ENCODE results near the gene AK3. TPM values are rescaled to one million over a fixed set of nuclear protein-coding genes. Genes with fewer than 3 reads are reported as not detected.
A peak's percentile ranks its signal among the peaks of the same experiment; 100 is the strongest.

Gene AK3
- total RNA-seq, 2 experiments from 2014 or later, result 19.9 to 20.9 TPM

- CTCF ChIA-PET, result interaction anchor here (0.6 to 1.1 kb wide), 2 partner anchors 22 to 327 kb away, joined by 3 to 4 read pairs; no protein-coding TSS in a partner anchor
- Histone ChIP-seq H3K4me3 (ENCODE audit: low read length) (no peak overlapping the region), H3K36me3 (ENCODE audit: insufficient read depth, low read length) (peaks cover 56% of the 10 kb centered on the region), H3K27ac (ENCODE audit: low read depth in 1 of 2, low read length in 2 of 2) (no peak overlapping the region), H3K9me3 (ENCODE audit: control insufficient read depth in 1 of 2, insufficient read depth in 1 of 2, low read length in 2 of 2) (no peaks in the 10 kb centered on the region), H3K4me1 (ENCODE audit: insufficient read depth, low read length) (no peaks in the 10 kb centered on the region), H3K27me3 (ENCODE audit: control insufficient read depth in 1 of 2, insufficient read depth in 2 of 2, low read length in 2 of 2) (no peaks in the 10 kb centered on the region)
- ATAC-seq (ENCODE audit: poor library complexity) (no peak), DNase-seq (no peak)
- no peaks in the 10 kb centered on the region for H3K27me3 Mint-ChIP-seq
- H3K4me3 Mint-ChIP-seq, result no peak overlapping the region
- POLR2A ChIA-PET, result no interaction called here
- H3K27ac Mint-ChIP-seq, result no peak overlapping the region
- no peaks in the 10 kb centered on the region for H3K9me3 Mint-ChIP-seq
- H3K4me1 Mint-ChIP-seq (ENCODE audit: low read depth), result no peaks in the 10 kb centered on the region
- peaks cover 69% of the 10 kb centered on the region for H3K36me3 Mint-ChIP-seq (ENCODE audit: low read depth)
- intact Hi-C loops (cut with DNase I, micrococcal nuclease), result no loop called here
- TF ChIP-seq CTCF (IDR thresholded peaks at IDR 0.05), result no peak
These were observed 26.6 kb downstream of the AK3 start for GRCh38 chr9:4714266-4715016.

- POLR2A ChIA-PET, result no interaction called here
- Mint-ChIP-seq H3K4me1 (ENCODE audit: low read depth) (no peaks in the 10 kb centered on the region), H3K9me3 (no peaks in the 10 kb centered on the region), H3K36me3 (ENCODE audit: low read depth) (peaks cover 69% of the 10 kb centered on the region), H3K27ac (no peak overlapping the region), H3K4me3 (no peak overlapping the region), H3K27me3 (no peaks in the 10 kb centered on the region)
- no peaks in the 10 kb centered on the region for H3K27me3 ChIP-seq (ENCODE audit: control insufficient read depth in 1 of 2, insufficient read depth in 2 of 2, low read length in 2 of 2)
- H3K27ac ChIP-seq (ENCODE audit: low read depth in 1 of 2, low read length in 2 of 2), result no peak overlapping the region
- intact Hi-C loops (cut with DNase I, micrococcal nuclease), result no loop called here
- ATAC-seq (ENCODE audit: poor library complexity) (no peak), DNase-seq (peak in 2 of 14 experiments; percentile 9 to 15)
- CTCF ChIA-PET, result no interaction called here
- peaks cover 54% of the 10 kb centered on the region for H3K36me3 ChIP-seq (ENCODE audit: insufficient read depth, low read length)
- no peak for TF ChIP-seq CTCF (IDR thresholded peaks at IDR 0.05)
- no peaks in the 10 kb centered on the region for H3K4me1 ChIP-seq (ENCODE audit: insufficient read depth, low read length)
- H3K4me3 ChIP-seq (ENCODE audit: low read length), result no peak overlapping the region
- no peaks in the 10 kb centered on the region for H3K9me3 ChIP-seq (ENCODE audit: control insufficient read depth in 1 of 2, insufficient read depth in 1 of 2, low read length in 2 of 2)
These were observed 27.2 kb downstream of the AK3 start for GRCh38 chr9:4713849-4714248.

GRCh38 chr9:4709380-4709779 is 31.6 kb downstream of the AK3 start:
- Mint-ChIP-seq H3K36me3 (ENCODE audit: low read depth) (peaks cover 69% of the 10 kb centered on the region), H3K27ac (no peak overlapping the region), H3K27me3 (no peaks in the 10 kb centered on the region), H3K4me3 (no peak overlapping the region), H3K9me3 (no peaks in the 10 kb centered on the region), H3K4me1 (ENCODE audit: low read depth) (no peaks in the 10 kb centered on the region)
- ChIA-PET CTCF (interaction anchor here (1.3 kb wide), 1 partner anchor 40 kb away, joined by 4 read pairs; no protein-coding TSS in a partner anchor), POLR2A (interaction anchor here (1.1 kb wide), 1 partner anchor 30 kb away, joined by 5 read pairs; the partner anchor contains the start of gene CDC37L1)
- Histone ChIP-seq H3K4me1 (ENCODE audit: insufficient read depth, low read length) (no peaks in the 10 kb centered on the region), H3K27ac (ENCODE audit: low read depth in 1 of 2, low read length in 2 of 2) (no peak overlapping the region), H3K36me3 (ENCODE audit: insufficient read depth, low read length) (peaks cover 28% of the 10 kb centered on the region), H3K4me3 (ENCODE audit: low read length) (no peak overlapping the region), H3K27me3 (ENCODE audit: control insufficient read depth in 1 of 2, insufficient read depth in 2 of 2, low read length in 2 of 2) (no peaks in the 10 kb centered on the region), H3K9me3 (ENCODE audit: control insufficient read depth in 1 of 2, insufficient read depth in 1 of 2, low read length in 2 of 2) (no peaks in the 10 kb centered on the region)
- ATAC-seq (ENCODE audit: poor library complexity), result no peak
- DNase-seq, result no peak
- no peak for TF ChIP-seq CTCF (IDR thresholded peaks at IDR 0.05)
- intact Hi-C loops (cut with DNase I, micrococcal nuclease), result no loop called here

Measured in CD4-positive, alpha-beta T cell (primary cell).